Keratinocyte (primary cell): ENCODE results near the gene FAM169A. TPM values are rescaled to one million over a fixed set of nuclear protein-coding genes. Genes with fewer than 3 reads are reported as not detected.
"Not testable (repeated sequence)": the region's sequence is repeated elsewhere in the genome, so short reads cannot be mapped to it uniquely, and the experiment has no call there.

Experiments used
- DNase-seq: peaks from one replicate; pipeline ENCODE4 v3.0.0-alpha.2; 2011; ENCODE audit warnings: low read depth, missing footprints, low spot score
- FAIRE-seq: peaks from 2 replicates; lab custom pipeline; 2011; peaks lifted over from hg19 to GRCh38; lab: Jason Lieb, UNC
- H2AFZ ChIP-seq: 2 replicates; pipeline ENCODE4 v1.6.0; 2012; ENCODE audit warnings: low read length, control low read depth, inconsistent platforms; ENCODE audit not compliant: control insufficient read depth
- H3K27ac ChIP-seq: 2 replicates; pipeline ENCODE4 v1.5.1; 2011; ENCODE audit warnings: low read length; ENCODE audit not compliant: control insufficient read depth, insufficient read depth
- H3K27me3 ChIP-seq: 3 replicates; pipeline ENCODE4 v1.6.0; 2011; ENCODE audit warnings: low read length; ENCODE audit not compliant: control insufficient read depth, insufficient read depth; ENCODE audit errors: extremely low read depth
- H3K36me3 ChIP-seq, 2 experiments: 2 replicates in 1 of 2; 3 replicates in 1 of 2; pipeline ENCODE4 v1.5.1; 2011; ENCODE audit warnings: low read length in 2 of 2, mild to moderate bottlenecking in 1 of 2; ENCODE audit not compliant: control insufficient read depth in 2 of 2, insufficient read depth in 2 of 2; ENCODE audit errors: extremely low read depth in 1 of 2
- H3K4me1 ChIP-seq: 3 replicates; pipeline ENCODE4 v1.5.1; 2011; ENCODE audit warnings: low read length; ENCODE audit not compliant: control insufficient read depth, insufficient read depth; ENCODE audit errors: extremely low read depth
- H3K4me2 ChIP-seq: 3 replicates; pipeline ENCODE4 v1.6.0; 2011; ENCODE audit warnings: low read depth, low read length; ENCODE audit not compliant: control insufficient read depth, insufficient read depth; ENCODE audit errors: extremely low read depth
- H3K4me3 ChIP-seq, 3 experiments: fragments of 200-600 bp in 1 of 3; sonication (generic) in 1 of 3; 2 replicates in 2 of 3; 3 replicates in 1 of 3; pipeline ENCODE4 v1.5.1; 2011 to 2016; ENCODE audit warnings: low read length in 3 of 3, mild to moderate bottlenecking in 3 of 3, control low read depth in 2 of 3, inconsistent platforms in 1 of 3, low read depth in 1 of 3, mixed read lengths in 1 of 3, mixed run types in 1 of 3, moderate library complexity in 1 of 3; ENCODE audit not compliant: control insufficient read depth in 2 of 3, insufficient read depth in 2 of 3; ENCODE audit errors: extremely low read depth in 1 of 3
- H3K79me2 ChIP-seq: 2 replicates; pipeline ENCODE4 v1.6.0; 2012; ENCODE audit warnings: low read length; ENCODE audit not compliant: control insufficient read depth, insufficient read depth
- H3K9ac ChIP-seq: 3 replicates; pipeline ENCODE4 v1.6.0; 2011; ENCODE audit warnings: low read length; ENCODE audit not compliant: control insufficient read depth, insufficient read depth; ENCODE audit errors: extremely low read depth
- H3K9me1 ChIP-seq: 3 replicates; pipeline ENCODE4 v1.6.0; 2011; ENCODE audit warnings: low read length; ENCODE audit not compliant: control insufficient read depth, insufficient read depth; ENCODE audit errors: extremely low read depth
- H3K9me3 ChIP-seq: 2 replicates; pipeline ENCODE4 v1.5.1; 2012; ENCODE audit warnings: low read depth, low read length; ENCODE audit not compliant: control insufficient read depth
- H4K20me1 ChIP-seq: 3 replicates; pipeline ENCODE4 v1.6.0; 2011; ENCODE audit warnings: low read length; ENCODE audit not compliant: control insufficient read depth, insufficient read depth; ENCODE audit errors: extremely low read depth
- EZH2 ChIP-seq: IDR thresholded peaks from one replicate; pipeline ENCODE4 v1.6.1; 2012; ENCODE audit warnings: inconsistent platforms, mild to moderate bottlenecking, low read length, moderate library complexity
- dilution Hi-C: fragments of 300-500 bp; cut with MboI; formaldehyde crosslinking; loops from one replicate; pipeline ENCODE4 v1.7.0; 2020; ENCODE audit warnings: low sequenced_read_pairs; ENCODE audit not compliant: extremely low pct_ligation_motif_present
- polyA plus RNA-seq, 5 experiments: library from polyadenylated mRNA; depleted of rRNA in 3 of 5; stranded (reverse) in 3 of 5; stranded (forward) in 1 of 5; unstranded in 1 of 5; fragments of >200 nt; gene quantifications; 1 replicate in 1 of 5; 2 replicates in 3 of 5; 3 replicates in 1 of 5; pipeline versions ENCODE4 v1.2.1 to v1.2.3, GENCODE V29; 2011 to 2012; ENCODE audit warnings: missing spikeins in 2 of 5, low read depth in 1 of 5, low replicate concordance in 1 of 5
- TF ChIP-seq, protein P1 (sequence below), 3 experiments: IDR thresholded peaks in 1 of 3; conservative IDR thresholded peaks in 1 of 3; optimal IDR thresholded peaks in 1 of 3; 2 replicates in 2 of 3; 3 replicates in 1 of 3; pipeline versions ENCODE3 to v1.5.1; 2011; ENCODE audit warnings: low read length in 3 of 3, mild to moderate bottlenecking in 3 of 3, moderate library complexity in 2 of 3, control low read depth in 1 of 3, inconsistent platforms in 1 of 3; ENCODE audit not compliant: insufficient read depth in 2 of 3; ENCODE audit errors: extremely low read depth in 1 of 3

Gene FAM169A
- polyA plus RNA-seq, 1 donor (not counting 4 experiments of a cell fraction or from before 2014, with no cell fraction given): 13.1 TPM

DNA sequence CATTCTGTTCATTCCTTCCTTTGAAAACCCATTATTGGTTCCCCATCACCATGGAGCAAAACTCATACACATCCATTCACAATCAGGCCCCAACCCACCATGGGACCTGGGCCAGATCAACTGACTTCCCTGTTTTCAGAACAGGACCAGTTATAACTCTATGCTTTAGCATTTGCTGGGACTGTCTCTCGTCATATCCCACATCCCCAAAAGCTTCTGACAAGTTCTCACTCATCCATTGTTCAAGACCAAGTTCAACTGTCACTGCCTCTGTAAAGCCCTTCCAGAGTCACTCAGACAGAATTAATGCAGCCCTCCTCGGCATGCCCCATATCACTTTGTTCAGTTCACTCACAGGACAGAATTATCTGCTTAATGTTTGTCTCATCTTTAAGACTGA lies 4.0 kb downstream of the FAM169A start:
- H4K20me1 ChIP-seq: no peaks in the 10 kb centered on the region
- H3K27ac ChIP-seq: no peak overlapping the region
- H3K27me3 ChIP-seq: no peaks in the 10 kb centered on the region
- FAIRE-seq (no peak), DNase-seq (no peak)
- H3K36me3 ChIP-seq: no peaks in the 10 kb centered on the region
- H2AFZ ChIP-seq: no peak overlapping the region
- H3K9me3 ChIP-seq: no peaks in the 10 kb centered on the region
- no peak overlapping the region for H3K4me3 ChIP-seq
- no peak for TF ChIP-seq EZH2
- TF ChIP-seq, protein P1, sequence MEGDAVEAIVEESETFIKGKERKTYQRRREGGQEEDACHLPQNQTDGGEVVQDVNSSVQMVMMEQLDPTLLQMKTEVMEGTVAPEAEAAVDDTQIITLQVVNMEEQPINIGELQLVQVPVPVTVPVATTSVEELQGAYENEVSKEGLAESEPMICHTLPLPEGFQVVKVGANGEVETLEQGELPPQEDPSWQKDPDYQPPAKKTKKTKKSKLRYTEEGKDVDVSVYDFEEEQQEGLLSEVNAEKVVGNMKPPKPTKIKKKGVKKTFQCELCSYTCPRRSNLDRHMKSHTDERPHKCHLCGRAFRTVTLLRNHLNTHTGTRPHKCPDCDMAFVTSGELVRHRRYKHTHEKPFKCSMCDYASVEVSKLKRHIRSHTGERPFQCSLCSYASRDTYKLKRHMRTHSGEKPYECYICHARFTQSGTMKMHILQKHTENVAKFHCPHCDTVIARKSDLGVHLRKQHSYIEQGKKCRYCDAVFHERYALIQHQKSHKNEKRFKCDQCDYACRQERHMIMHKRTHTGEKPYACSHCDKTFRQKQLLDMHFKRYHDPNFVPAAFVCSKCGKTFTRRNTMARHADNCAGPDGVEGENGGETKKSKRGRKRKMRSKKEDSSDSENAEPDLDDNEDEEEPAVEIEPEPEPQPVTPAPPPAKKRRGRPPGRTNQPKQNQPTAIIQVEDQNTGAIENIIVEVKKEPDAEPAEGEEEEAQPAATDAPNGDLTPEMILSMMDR (optimal IDR thresholded peaks at IDR 0.05 in 1 of 3, IDR thresholded peaks at IDR 0.05 in 1 of 3, conservative IDR thresholded peaks at IDR 0.05 in 1 of 3; ENCODE audit: extremely low read depth in 1 of 3, insufficient read depth in 2 of 3, low read length in 3 of 3): no peak
- no peak overlapping the region for H3K4me2 ChIP-seq
- dilution Hi-C loops: no loop called here
- no peak overlapping the region for H3K9ac ChIP-seq
- peaks cover 16% of the 10 kb centered on the region for H3K4me1 ChIP-seq
- H3K9me1 ChIP-seq: no peaks in the 10 kb centered on the region
- peaks cover 70% of the 10 kb centered on the region for H3K79me2 ChIP-seq

DNA sequence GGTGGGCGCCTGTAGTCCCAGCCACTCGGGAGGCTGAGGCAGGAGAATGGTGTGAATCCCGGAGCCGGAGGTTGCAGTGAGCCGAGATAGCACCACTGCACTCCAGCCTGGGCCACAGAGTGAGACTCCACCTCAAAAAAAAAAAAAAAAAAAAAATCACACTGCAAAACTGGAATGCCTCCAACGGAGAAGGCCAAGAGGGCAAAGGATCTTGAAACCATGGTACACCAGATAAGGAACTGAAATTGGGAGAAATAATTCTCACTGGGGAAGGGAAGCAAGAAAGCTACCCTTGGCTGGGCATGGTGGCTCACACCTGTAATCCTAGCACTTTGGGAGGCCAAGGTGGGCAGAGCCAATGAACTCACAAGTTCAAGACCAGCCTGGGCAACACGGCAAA lies 9.2 kb downstream of the FAM169A start:
- H3K4me1 ChIP-seq, FAIRE-seq, H3K27ac ChIP-seq, H3K9ac ChIP-seq, H3K4me3 ChIP-seq, H3K9me3 ChIP-seq, H2AFZ ChIP-seq, H3K4me2 ChIP-seq, DNase-seq, H4K20me1 ChIP-seq, H3K27me3 ChIP-seq, dilution Hi-C loops, H3K36me3 ChIP-seq, H3K9me1 ChIP-seq: not testable (repeated sequence)
- H3K79me2 ChIP-seq: peaks cover 44% of the 10 kb centered on the region

DNA sequence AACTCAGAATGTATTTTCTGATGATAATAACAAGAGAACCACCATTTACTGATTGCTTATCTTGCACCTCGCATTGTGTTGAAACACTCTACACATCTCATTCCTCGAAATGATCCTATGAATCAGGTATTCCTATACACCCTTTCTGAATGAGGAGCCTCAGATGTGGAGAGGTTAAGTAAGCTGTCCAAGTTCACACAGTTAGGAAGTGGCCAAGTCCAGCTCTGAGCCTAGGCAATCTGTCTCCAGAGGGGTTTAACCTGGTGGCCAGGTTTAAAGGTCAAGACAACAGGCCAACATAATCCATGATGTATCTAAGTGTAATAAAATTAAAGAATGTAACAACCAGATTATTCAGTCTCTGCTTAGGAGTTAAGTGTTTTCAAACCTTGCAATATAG lies 12.9 kb downstream of the FAM169A start:
- Histone ChIP-seq H2AFZ (no peak overlapping the region), H4K20me1 (no peaks in the 10 kb centered on the region), H3K4me2 (no peak overlapping the region), H3K4me3 (no peak overlapping the region), H3K27ac (no peak overlapping the region), H3K9me3 (no peaks in the 10 kb centered on the region), H3K4me1 (peaks cover 16% of the 10 kb centered on the region), H3K9ac (no peak overlapping the region), H3K79me2 (peaks cover 30% of the 10 kb centered on the region), H3K27me3 (no peaks in the 10 kb centered on the region), H3K9me1 (no peaks in the 10 kb centered on the region), H3K36me3 (peaks cover 0 to 5% of the 10 kb centered on the region in 2 experiments)
- FAIRE-seq: peak; percentile 56
- dilution Hi-C loops: no loop called here
- no peak for DNase-seq
- TF ChIP-seq, protein P1 (optimal IDR thresholded peaks at IDR 0.05 in 1 of 3, IDR thresholded peaks at IDR 0.05 in 1 of 3, conservative IDR thresholded peaks at IDR 0.05 in 1 of 3; ENCODE audit: extremely low read depth in 1 of 3, insufficient read depth in 2 of 3, low read length in 3 of 3): no peak
- no peak for TF ChIP-seq EZH2
